Caco-2 (cell line): ENCODE data around the gene SMCO4. TPM values are rescaled to one million over a fixed set of nuclear protein-coding genes. Genes with fewer than 3 reads are reported as not detected.

ENCODE experiments used
- BruUV-seq: library from RNA; stranded (reverse); fragments of 400-500 nt; replicated peaks from 2 replicates; lab custom pipeline; 2021; lab: Mats Ljungman, UMichigan
- CTCF ChIA-PET: fragments of 300-600 bp; sonication (Branson Sonifier 250); formaldehyde crosslinking; loops from one replicate; lab custom pipeline; 2022; ENCODE audit warnings: antibody characterized with exemption; lab: Charles Lee
- POLR2A ChIA-PET: fragments of 300-600 bp; sonication (Branson Sonifier 250); formaldehyde crosslinking; loops from one replicate; lab custom pipeline; 2022; ENCODE audit warnings: antibody characterized with exemption; lab: Charles Lee
- DNase-seq, 2 experiments: peaks; one replicate each; pipeline versions ENCODE4 v3.0.0 to v3.0.0-alpha.2; 2020 to 2022
- H3K27me3 ChIP-seq: replicated peaks from 2 replicates; pipeline ENCODE4 v1.6.0; 2011; ENCODE audit warnings: low read length; ENCODE audit not compliant: control insufficient read depth, insufficient read depth
- H3K36me3 ChIP-seq: 2 replicates; pipeline ENCODE4 v1.5.1; 2011; ENCODE audit warnings: low read length; ENCODE audit not compliant: control insufficient read depth, insufficient read depth
- H3K4me1 ChIP-seq: fragments of 250-450 bp; sonication (Bioruptor Pico); 2 replicates; pipeline ENCODE4 v1.5.1; 2020; ENCODE audit warnings: mild to moderate bottlenecking
- H3K4me3 ChIP-seq: 2 replicates; pipeline ENCODE4 v1.5.1; 2011; ENCODE audit warnings: low read depth, mild to moderate bottlenecking, control low read depth, low read length
- H3K9me3 ChIP-seq: fragments of 250-450 bp; sonication (Bioruptor Pico); 2 replicates; pipeline ENCODE4 v1.5.1; 2020; ENCODE audit warnings: mild to moderate bottlenecking, moderate library complexity
- H3K27ac Mint-ChIP-seq: one replicate; pipeline ENCODE4 v1.8.0; 2022; ENCODE audit warnings: mixed read lengths; ENCODE audit not compliant: unreplicated experiment
- H3K27me3 Mint-ChIP-seq: one replicate; pipeline ENCODE4 v1.8.0; 2022; ENCODE audit warnings: mixed read lengths; ENCODE audit not compliant: insufficient read depth, unreplicated experiment
- H3K36me3 Mint-ChIP-seq: one replicate; pipeline ENCODE4 v1.8.0; 2022; ENCODE audit warnings: mild to moderate bottlenecking, mixed read lengths; ENCODE audit not compliant: insufficient read depth, unreplicated experiment
- H3K4me1 Mint-ChIP-seq: one replicate; pipeline ENCODE4 v1.8.0; 2022; ENCODE audit warnings: low read depth, mixed read lengths; ENCODE audit not compliant: unreplicated experiment
- H3K4me3 Mint-ChIP-seq: one replicate; pipeline ENCODE4 v1.8.0; 2022; ENCODE audit warnings: mild to moderate bottlenecking, moderate library complexity, mixed read lengths; ENCODE audit not compliant: unreplicated experiment
- H3K9me3 Mint-ChIP-seq: one replicate; pipeline ENCODE4 v1.8.0; 2022; ENCODE audit warnings: mixed read lengths; ENCODE audit not compliant: unreplicated experiment
- CTCF ChIP-seq, 2 experiments: fragments of 200-600 bp in 1 of 2; IDR thresholded peaks; 1 replicate in 1 of 2; 2 replicates in 1 of 2; pipeline versions ENCODE4 v1.5.1 to v1.8.0; 2011 to 2022; ENCODE audit warnings: antibody characterized with exemption in 1 of 2, control low read depth in 1 of 2, inconsistent platforms in 1 of 2, low read depth in 1 of 2, low read length in 1 of 2, mild to moderate bottlenecking in 1 of 2, moderate library complexity in 1 of 2; ENCODE audit not compliant: insufficient read depth in 1 of 2, severe bottlenecking in 1 of 2, unreplicated experiment in 1 of 2
- intact Hi-C: fragments of 100-400 bp; cut with micrococcal nuclease; formaldehyde crosslinking; loops from one replicate; pipeline ENCODE4 v1.10.0; 2022; ENCODE audit not compliant: unreplicated experiment
- total RNA-seq: library from RNA; stranded (reverse); gene quantifications from 2 replicates; pipeline ENCODE4 v1.2.3, GENCODE V29; 2022

SMCO4 gene
- total RNA-seq, 1 experiment from 2014 or later: 46.3 TPM

GRCh38 chr11:93478841-93479240, 64.3 kb downstream of the SMCO4 start:
- POLR2A ChIA-PET: no interaction called here
- no peak for DNase-seq
- no peak overlapping the region for H3K4me3 Mint-ChIP-seq
- H3K36me3 Mint-ChIP-seq: no peaks in the 10 kb centered on the region
- no peaks in the 10 kb centered on the region for H3K36me3 ChIP-seq
- no peak overlapping the region for H3K4me3 ChIP-seq
- peaks cover 9% of the 10 kb centered on the region for H3K4me1 Mint-ChIP-seq
- H3K4me1 ChIP-seq: no peaks in the 10 kb centered on the region
- H3K27me3 Mint-ChIP-seq: no peaks in the 10 kb centered on the region
- no TSS peak for BruUV-seq
- no peaks in the 10 kb centered on the region for H3K27me3 ChIP-seq
- H3K9me3 Mint-ChIP-seq: no peaks in the 10 kb centered on the region
- no peaks in the 10 kb centered on the region for H3K9me3 ChIP-seq
- H3K27ac Mint-ChIP-seq: no peak overlapping the region
- CTCF ChIA-PET: no interaction called here
- intact Hi-C loops: no loop called here
- no peak for TF ChIP-seq CTCF (IDR thresholded peaks at IDR 0.05; ENCODE audit: insufficient read depth in 1 of 2, low read depth in 1 of 2, low read length in 1 of 2, severe bottlenecking in 1 of 2, unreplicated experiment in 1 of 2)

GRCh38 chr11:93477684-93478234, 65.4 kb downstream of the SMCO4 start:
- H3K27ac Mint-ChIP-seq: no peak overlapping the region
- peaks cover 9% of the 10 kb centered on the region for H3K4me1 Mint-ChIP-seq
- no TSS peak for BruUV-seq

DNA sequence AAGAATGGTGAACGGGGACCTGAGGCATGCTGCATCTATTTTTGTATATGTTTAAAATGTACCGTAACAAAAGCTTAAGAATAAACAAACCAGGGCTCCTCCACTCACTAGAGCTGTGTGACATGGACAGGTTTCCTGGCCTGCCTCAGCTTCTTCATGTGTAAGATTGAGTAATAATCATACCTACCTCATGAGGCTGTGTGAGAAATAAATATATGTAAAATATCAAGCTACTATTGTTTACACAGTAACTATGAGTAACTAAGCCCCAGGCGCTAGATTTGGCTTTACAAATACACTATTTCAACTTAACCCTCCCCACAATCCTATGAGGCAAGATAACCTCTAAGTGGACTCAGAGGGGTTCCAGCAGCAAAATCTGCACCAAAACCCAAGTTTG, 66.4 kb downstream of the SMCO4 start:
- Mint-ChIP-seq H3K27ac (no peak overlapping the region), H3K27me3 (no peaks in the 10 kb centered on the region), H3K4me1 (peaks cover 9% of the 10 kb centered on the region), H3K9me3 (no peaks in the 10 kb centered on the region), H3K36me3 (no peaks in the 10 kb centered on the region), H3K4me3 (no peak overlapping the region)
- intact Hi-C loops: no loop called here
- Histone ChIP-seq H3K9me3 (no peaks in the 10 kb centered on the region), H3K36me3 (no peaks in the 10 kb centered on the region), H3K4me3 (no peak overlapping the region), H3K4me1 (no peaks in the 10 kb centered on the region), H3K27me3 (no peaks in the 10 kb centered on the region)
- CTCF ChIA-PET: no interaction called here
- POLR2A ChIA-PET: no interaction called here
- no peak for TF ChIP-seq CTCF (IDR thresholded peaks at IDR 0.05; ENCODE audit: insufficient read depth in 1 of 2, low read depth in 1 of 2, low read length in 1 of 2, severe bottlenecking in 1 of 2, unreplicated experiment in 1 of 2)
- no peak for DNase-seq
- no TSS peak for BruUV-seq

More at GRCh38 chr11:93477684-93478234, 65.4 kb downstream of the SMCO4 start:
- H3K36me3 ChIP-seq: no peaks in the 10 kb centered on the region
- H3K36me3 Mint-ChIP-seq: no peaks in the 10 kb centered on the region
- H3K4me3 ChIP-seq: no peak overlapping the region
- H3K9me3 ChIP-seq: no peaks in the 10 kb centered on the region
- H3K27me3 ChIP-seq: no peaks in the 10 kb centered on the region
- ChIA-PET POLR2A (no interaction called here), CTCF (interaction anchor here (0.6 kb wide), 1 partner anchor 54 kb away, joined by 3 read pairs; no protein-coding TSS in a partner anchor)
- intact Hi-C loops: no loop called here
- H3K4me1 ChIP-seq: no peaks in the 10 kb centered on the region
- no peak overlapping the region for H3K4me3 Mint-ChIP-seq
- DNase-seq: no peak
- no peak for TF ChIP-seq CTCF (IDR thresholded peaks at IDR 0.05; ENCODE audit: insufficient read depth in 1 of 2, low read depth in 1 of 2, low read length in 1 of 2, severe bottlenecking in 1 of 2, unreplicated experiment in 1 of 2)
- no peaks in the 10 kb centered on the region for H3K27me3 Mint-ChIP-seq
- no peaks in the 10 kb centered on the region for H3K9me3 Mint-ChIP-seq
